HG03432 (cell line): Measurements from ENCODE around the gene ZSCAN30.

Source experiments
- ATAC-seq: cut with Tn5 transposase; IDR thresholded peaks from one replicate; pipeline ENCODE4 v1.9.1; 2021; ENCODE audit warnings: mild to moderate bottlenecking, moderate library complexity; ENCODE audit not compliant: unreplicated experiment

Gene ZSCAN30

DNA sequence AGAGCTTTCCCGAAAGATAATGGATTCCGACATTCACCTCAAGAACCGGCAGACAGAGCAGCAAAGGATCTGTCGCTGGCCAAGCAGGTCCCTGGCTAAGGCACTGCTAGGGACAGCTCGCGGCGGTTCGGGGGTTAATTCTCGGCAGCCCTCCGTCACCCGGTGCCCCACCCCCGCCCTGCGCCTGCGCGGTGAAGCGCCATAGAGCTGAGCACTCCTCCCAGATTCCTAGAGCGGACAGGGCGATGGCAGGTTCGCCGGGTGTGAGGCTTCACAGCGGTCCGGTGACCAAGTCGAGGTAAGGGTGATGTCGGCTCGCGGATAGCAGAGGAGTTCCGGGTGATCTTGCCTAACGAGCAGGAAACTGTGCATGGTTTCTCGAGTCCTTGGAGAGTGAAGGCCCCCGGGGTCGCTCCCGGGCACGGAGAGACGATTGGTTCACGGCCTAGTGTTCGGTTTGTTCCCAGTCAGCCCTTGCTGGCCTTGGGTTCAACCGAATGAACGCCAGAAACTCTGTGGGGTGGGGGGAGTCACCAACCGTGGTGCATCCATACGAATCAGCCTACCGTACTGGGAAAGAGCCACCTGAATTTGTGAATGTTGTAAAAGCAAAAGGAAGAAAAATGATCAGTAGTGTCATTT lies at the start of gene ZSCAN30:
TSS of gene ZSCAN30 (minus strand) at position 136 of the 642 bp plus-strand sequence. CDS start 25,877 bp downstream, outside the sequence.
- peak; percentile 97 for ATAC-seq

DNA sequence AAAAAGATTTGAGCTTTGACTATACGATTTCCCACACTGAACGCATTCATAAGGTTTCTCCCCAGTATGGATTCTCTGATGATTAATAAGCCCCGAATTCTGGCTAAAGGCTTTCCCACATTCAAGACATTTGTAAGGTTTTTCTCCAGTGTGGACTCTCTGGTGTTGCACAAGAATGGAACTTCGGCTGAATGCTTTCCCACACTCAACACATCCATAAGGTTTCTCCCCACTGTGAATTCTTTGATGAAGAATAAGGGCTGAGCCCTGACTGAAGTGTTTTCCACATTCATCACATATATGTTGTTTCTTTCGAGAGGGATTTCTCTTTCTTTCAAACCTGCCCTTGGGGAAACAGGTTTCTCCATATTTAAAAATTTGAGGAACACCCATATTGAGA lies 47.3 kb upstream of the ZSCAN30 start:
- no peak for ATAC-seq

DNA sequence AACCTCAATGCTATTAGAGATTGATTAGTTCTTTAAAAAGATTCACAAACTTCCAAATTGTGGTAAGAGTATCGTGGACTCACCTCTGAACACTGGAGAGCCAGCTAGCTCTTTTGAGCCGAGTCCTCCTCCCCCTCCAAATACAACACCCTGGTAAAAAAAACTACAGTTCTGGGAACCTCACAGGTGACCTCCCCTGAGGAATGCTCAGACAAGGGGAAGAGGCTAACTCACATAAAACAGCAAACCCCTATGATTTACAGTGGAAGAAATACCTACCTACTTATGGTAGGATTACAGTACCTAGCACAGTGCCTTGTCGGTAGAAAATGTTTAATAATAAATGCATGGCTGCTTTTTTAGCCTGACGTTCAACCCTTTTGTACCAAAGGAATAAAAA lies 45.8 kb upstream of the ZSCAN30 start:
- no peak for ATAC-seq

DNA sequence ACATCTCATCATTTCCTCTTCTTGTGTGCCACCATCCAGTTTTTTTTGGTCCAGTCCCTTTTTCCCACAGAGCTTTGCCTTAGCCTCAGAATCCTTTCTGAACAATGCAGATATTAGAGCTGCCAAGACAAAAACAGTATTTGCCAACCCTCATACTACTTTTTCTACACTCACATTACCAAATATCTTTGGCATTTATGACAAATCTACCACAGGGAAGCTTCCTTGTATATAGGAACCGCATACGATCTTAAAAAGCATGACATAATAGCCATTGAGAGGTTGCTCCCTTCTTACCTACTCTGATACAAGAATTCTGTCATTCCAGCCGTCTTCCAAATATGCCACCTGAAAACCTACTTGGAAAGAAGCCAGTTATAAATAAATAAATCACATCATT lies 44.8 kb upstream of the ZSCAN30 start:
- no peak for ATAC-seq

DNA sequence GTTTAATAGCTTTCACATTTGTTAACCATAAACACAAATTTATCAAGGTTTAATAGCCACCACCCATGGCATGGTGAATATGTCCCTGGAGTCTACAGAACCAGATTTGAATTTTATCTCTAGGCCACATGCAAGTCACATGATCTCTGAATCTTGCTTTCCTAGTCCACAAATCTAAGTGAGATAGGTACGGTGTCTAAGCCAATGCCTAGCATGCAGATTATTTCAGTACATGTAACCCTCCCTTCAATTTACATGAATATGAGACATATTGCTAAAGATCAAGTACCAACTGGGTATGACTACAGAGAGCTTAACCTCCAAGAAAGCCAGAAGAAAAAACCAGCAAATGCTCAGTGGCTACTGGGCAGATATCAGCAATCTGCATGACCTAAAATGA lies 44.2 kb upstream of the ZSCAN30 start:
- no peak for ATAC-seq

DNA sequence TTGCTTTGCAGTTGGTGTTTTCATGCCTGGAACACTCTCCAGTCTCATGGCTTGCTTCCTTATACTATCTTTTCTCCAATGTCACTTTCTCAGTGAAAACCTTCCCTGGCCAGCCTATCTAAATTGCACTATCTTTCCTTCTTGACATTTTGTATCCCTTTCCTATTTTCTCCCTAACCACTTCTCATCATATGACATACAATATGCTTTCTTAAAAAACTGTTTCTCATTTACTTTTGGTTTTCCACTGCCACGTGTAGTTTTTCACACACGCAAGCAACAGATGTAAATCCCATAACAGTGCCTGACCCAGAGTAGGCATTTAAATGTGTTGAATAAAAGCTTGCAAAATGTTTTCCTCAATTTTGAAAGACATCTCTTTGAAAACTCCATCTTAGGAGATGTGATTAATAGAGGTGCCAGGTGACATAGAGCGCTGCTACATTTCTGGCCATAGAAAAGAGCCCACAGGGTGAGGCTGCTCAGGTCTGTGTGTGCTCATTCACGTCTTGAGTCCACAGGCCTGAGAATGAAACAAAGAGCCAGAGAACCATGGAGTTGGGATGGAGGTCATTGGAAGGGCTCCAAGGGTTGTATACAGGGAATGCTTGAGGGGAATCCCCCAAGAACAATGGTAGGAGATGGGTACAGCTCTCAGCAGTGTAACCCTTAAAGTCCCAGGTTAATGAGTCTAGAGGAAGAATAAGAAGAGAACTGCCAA lies 41.5 kb upstream of the ZSCAN30 start:
- ATAC-seq: no peak

DNA sequence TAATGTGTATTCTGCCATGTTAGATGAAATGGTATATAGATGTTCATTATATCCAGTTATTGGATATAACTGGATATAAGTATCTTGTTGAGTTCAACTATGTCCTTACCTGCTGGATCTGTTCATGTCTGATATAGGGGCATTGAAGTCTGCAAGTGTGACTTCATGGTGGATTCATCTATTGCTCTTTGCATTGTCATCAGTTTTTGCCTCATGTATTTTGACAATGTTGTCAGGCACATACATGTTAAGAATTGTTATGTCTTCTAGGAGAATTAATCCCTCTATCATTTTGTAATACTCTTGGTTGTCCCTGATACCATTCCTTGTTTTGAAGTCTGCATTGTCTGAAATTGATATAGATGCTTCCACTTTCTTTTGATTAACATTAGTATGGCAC lies 38.8 kb upstream of the ZSCAN30 start:
- no peak for ATAC-seq

DNA sequence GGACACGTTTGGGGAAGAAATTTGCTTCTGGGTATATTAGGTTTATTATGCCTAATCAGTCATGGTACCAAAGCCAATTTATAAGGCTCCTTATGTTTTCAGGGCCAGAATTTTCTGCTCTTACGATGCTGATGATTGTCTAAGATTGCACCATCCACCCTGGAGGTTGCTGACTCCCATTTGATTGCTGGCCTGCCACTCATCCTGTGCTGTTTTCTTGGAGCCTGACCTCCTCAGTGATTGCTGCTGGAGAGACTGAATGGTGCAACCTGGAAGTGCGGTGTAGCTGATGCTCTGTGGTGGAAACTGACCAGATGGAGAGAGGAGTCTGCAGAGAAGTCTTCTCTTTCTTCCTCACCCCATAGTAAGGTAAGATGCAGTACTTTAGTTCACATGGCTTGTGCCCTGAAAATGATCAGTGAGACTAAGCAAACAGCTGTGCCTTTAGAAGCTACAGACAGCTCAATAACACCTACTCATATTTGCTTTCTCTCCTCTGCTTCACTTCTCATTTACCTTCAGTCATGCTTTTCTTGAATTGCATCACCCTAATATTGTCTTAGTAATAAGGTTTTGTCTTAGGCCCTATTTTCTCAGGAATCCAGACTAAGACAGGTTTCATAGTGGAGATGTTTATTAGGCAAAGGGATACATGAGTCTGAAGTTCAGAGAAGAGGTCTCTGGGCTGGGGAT lies 36.8 kb upstream of the ZSCAN30 start:
- no peak for ATAC-seq

DNA sequence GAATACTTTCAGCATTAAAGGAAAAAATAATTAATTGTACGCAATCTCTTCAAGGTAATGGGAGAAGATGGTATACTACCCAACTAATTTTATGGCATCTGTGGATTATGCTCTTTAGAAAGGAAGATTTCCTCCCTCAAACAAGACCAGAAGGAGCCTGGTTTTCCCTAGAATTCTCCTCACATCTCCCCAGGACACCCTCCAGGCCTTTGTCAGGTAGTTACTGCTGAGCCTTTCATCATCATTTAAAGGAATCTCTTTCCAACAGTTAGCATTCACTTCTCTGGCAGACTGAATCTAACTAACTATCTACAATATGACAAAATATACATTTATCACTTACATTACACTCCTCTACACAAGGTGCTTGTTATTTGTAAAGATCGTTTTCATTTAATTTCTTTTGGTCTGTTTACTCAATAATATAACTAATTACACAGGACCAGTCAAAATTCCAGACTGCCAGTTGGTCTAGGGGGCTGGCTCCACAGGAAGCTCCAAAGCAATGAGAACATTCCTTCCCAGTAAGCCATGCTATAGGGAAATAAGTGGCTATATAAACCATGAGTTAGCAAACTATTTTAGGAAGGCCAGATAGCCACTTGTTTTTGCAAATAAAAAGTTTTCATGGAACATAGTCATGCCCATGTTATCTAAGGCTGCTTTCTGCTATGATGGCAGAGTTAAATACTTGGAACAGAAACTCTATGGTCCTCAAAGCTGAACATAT lies 35.1 kb upstream of the ZSCAN30 start:
- ATAC-seq: no peak

DNA sequence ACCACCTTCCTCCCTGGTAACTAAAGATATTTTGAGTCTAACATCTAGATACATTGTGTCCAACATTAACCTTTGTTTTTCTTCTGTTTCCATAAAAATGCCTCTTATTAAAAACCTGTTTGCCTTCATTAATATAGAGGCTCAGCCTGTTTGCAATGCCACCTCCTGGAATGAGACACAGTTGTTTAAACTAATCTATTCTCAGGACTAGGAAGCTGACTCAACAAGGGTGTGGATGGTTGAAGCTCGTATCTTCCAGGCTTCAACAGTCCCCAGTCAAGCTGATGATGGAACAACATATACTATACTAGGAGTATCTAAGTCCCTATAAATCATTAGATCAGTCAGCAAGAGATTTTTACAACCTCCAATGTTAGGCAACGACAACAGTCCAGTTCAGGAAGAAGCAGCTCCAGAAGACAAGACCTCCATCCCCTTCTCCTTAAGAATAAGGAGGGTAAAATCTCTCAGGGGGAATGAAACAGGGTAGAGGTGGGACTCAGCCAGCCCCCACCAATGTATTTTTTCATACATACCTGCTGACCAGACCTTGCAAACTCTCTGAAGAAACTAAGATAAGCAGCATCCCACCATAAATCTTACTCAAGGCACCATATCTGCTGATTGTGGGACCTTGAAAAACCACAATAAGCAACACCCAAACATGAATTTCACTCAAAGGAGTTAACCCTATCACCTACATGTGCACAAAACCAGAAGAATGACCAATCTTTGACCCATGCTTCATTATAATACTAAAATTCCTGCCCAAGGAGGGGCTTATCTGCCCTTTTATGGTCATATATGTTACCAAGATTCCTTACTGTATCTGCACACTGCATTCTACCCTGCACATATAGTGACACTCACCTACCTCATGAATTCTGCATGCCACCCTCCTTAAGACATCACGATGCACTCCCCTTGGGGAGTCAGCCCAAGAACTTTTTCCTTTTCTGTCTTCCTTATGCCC lies 32.7 kb upstream of the ZSCAN30 start:
- no peak for ATAC-seq

DNA sequence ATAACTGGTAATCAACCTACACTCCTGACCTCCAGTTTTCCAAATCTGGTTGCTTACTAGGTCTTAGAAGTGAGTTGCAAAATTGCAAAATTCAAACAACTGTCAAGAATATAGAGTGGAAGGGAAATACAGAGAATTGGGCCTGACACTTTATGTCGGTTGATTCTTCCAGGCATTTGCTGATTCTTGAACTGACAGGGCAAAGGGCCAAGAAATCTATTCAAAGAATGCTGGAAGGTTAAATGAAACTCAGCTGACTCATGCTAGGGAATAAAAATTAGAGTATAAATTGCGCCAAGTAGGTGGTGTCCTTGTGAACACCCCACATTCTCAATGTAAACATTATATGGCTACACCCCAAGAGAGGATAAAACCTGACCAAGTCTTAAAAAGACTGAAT lies 21.5 kb upstream of the ZSCAN30 start:
- no peak for ATAC-seq

DNA sequence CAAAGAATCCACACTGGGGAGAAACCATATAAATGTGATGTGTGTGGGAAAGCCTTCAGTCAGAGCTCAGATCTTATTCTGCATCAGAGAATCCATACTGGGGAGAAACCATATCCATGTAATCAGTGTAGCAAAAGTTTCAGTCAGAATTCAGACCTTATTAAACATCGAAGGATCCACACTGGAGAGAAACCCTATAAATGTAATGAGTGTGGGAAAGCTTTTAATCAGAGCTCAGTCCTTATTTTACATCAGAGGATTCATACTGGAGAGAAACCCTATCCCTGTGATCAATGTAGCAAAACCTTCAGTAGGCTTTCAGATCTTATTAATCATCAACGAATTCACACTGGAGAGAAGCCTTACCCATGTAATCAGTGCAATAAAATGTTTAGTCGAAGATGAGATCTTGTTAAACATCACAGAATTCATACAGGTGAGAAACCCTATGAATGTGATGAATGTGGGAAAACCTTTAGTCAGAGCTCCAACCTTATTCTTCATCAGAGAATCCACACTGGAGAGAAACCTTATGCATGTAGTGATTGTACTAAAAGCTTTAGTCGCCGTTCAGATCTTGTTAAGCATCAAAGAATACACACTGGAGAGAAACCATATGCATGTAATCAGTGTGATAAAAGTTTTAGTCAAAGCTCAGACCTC lies 16.7 kb upstream of the ZSCAN30 start:
- ATAC-seq: no peak

DNA sequence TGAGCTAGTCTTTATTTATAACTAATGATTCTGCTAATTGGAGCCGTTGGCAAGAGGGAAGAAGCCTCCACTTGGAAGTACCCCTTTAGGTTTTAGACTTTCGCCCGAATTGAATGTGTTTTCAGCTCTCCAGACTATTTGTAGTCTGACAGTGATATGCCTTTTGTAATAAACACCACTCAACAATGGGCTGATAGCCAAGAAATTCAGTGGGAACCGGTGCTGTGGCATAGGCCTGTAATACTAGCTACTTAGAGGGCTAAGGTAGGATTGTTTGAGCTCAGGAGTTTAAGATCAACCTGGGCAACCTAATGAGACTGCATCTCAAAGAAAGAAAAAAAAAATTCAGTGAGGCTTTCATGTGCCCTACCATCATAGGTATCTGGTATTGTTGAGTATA lies 13.6 kb upstream of the ZSCAN30 start:
- no peak for ATAC-seq

DNA sequence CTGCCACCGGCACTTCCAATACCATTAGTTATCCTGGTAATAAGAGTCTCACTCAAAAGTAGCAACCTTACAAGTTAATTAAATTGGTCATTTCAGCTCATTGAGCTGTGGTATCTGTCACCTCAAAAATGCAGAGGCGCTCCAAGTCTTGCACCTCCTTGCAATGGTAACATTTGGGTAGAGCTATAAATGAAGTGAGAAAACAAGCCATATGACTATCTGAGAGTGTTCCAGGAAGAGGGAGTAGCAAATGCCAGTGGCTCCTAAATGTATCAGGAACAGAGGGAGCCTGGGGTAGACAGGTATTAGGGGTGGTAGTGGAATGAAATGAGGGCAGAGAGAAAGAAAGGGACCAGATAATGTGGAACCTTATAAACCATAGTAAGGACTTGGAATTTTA lies 6.0 kb upstream of the ZSCAN30 start:
- ATAC-seq: no peak

DNA sequence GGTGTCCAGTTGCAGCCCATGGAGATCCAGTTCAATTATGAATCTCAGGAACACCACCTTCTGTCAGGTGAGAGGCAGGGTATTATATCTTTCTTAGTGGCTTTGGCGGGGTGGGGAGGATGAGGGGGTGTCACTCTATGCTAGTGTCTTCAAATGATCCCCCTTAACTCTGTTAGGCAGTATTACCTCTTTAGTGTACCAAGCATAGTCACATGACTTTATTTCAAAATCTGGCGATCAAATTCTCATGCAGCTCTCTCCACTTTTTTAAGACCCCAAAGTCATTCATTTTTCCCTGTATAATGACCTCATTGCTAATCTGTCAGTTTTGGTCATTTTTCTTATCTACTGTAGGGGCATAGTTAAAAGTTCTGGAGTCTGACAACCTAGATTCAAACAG lies 1.1 kb upstream of the ZSCAN30 start:
- ATAC-seq: no peak

DNA sequence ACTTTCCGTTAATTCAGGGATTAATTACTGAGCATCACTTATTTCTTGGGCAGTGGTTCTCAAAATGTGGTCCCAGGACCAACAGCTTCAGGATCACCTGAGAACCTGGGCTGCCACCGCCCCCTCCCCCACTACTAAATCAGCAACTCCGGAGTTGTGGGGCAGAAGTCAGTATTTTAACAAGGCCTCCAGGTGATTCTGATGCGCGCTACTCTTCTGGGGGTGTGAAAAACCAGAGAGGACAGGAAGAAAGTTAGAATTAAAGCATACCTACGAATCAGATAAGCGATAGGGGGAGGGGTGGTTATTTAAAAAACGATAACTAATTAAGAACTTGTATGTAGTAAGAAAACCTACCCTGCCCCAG lies 319 bp downstream of the ZSCAN30 start:
- peak; percentile 31 for ATAC-seq

DNA sequence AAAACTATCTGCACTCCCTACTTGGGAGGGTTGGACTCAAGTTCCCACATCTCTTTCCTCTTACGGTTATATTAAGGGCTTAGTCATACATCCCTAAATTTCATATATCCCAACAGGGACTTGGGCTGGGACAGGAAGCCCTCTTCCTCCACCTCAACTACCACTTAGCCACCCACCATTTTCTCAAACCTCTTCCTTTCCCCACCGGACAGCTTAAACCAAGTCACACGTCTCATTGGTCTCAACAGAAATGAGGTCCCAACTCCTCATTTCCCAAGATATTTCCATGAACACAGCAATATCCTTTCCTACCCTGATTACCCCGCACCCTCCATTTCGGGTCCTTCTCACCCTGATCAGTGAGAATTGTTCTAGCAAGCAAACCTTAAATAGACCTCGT lies 736 bp downstream of the ZSCAN30 start:
- ATAC-seq: peak; percentile 8

DNA sequence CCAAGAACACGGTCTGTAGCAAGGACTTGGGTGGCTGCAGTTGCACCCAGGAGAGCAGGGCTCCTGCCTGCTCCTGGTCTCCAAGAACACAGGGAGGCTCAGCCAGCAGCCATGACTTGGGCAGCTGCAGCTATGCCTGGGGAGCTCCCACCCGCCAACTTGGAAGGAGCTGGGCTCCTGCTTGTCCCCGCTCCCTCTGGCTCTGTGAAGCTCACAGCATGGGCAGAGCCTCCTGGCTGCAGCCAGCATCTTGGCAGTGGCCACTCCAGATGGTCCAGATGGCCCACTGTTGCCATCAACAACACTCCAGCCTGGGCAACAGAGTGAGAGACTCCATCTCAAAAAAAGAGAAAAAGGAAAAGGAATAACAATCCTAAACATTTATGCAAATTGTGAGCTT lies 5.2 kb downstream of the ZSCAN30 start:
- ATAC-seq: no peak

DNA sequence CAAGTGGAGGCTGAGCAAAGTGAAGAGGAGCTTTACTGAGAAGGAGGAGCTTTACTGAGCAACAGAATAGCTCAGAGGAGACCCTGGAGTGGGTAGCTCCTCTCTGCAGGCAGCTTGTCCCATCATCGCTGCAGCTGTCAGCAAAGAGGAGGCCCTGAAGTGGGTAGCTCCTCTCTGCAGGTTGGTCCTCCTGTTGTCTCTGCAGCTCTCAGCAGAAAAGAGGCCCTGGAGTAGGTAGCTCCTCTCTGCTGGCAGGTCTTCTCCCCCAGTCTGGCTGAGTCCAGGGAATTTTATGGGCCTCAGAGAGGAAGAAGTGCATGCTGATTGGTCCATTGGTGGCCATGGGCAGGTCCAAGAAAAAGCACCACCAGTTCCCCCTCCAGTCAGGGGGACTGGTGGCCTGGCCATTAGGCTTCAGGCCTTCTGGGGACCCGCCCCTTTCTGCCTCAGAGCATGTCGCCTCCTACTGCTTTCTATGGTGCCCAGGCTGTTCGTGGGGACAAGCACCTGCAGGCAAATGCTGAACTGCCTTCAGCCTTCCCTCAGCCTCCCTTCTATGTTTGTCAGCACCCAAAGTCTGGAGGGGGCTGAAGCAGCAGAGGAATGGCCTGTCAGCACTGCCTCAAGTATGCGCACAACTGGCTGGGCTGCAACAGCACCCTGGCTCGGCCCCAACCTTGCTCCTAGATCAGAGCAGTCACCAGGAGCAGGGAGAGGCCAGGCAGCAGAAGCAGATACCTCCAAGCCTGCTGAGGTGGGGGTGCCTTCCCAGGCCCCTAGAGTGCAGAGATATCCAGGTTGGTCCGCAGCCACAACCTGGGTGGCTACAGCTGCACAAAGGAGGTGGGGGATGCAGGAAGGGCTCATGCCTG lies 5.9 kb downstream of the ZSCAN30 start:
- ATAC-seq: no peak
